Brain microvascular endothelial cell (primary cell): ENCODE measurements around the gene POLR1H.

ENCODE experiments used
- DNase-seq: peaks from one replicate; pipeline ENCODE4 v3.0.0-alpha.2; 2020
- H3K27ac ChIP-seq: fragments of 250-450 bp; sonication (Bioruptor Pico); 2 replicates; pipeline ENCODE4 v1.5.1; 2020; ENCODE audit warnings: mild to moderate bottlenecking, moderate library complexity
- H3K27me3 ChIP-seq: fragments of 250-450 bp; sonication (Bioruptor Pico); replicated peaks from 2 replicates; pipeline ENCODE4 v1.5.1; 2020; ENCODE audit warnings: mild to moderate bottlenecking
- H3K36me3 ChIP-seq: fragments of 250-450 bp; sonication (Bioruptor Pico); replicated peaks from 2 replicates; pipeline ENCODE4 v1.5.1; 2020; ENCODE audit warnings: mild to moderate bottlenecking
- H3K4me3 ChIP-seq: 2 replicates; pipeline ENCODE4 v1.5.1; 2011; ENCODE audit warnings: low read depth, mild to moderate bottlenecking, control low read depth, low read length, moderate library complexity
- in situ Hi-C: cut with HindIII; loops from 2 replicates; pipeline ENCODE4 v1.10.0; 2017; ENCODE audit warnings: low sequenced_read_pairs, low pct_ligation_motif_present
- TF ChIP-seq, protein P1 (sequence below): IDR thresholded peaks from 2 replicates; pipeline ENCODE4 v1.5.1; 2011; ENCODE audit warnings: low read depth, mild to moderate bottlenecking, moderate library complexity, low read length, control low read depth, inconsistent platforms; ENCODE audit errors: missing control alignments

The POLR1H gene

DNA sequence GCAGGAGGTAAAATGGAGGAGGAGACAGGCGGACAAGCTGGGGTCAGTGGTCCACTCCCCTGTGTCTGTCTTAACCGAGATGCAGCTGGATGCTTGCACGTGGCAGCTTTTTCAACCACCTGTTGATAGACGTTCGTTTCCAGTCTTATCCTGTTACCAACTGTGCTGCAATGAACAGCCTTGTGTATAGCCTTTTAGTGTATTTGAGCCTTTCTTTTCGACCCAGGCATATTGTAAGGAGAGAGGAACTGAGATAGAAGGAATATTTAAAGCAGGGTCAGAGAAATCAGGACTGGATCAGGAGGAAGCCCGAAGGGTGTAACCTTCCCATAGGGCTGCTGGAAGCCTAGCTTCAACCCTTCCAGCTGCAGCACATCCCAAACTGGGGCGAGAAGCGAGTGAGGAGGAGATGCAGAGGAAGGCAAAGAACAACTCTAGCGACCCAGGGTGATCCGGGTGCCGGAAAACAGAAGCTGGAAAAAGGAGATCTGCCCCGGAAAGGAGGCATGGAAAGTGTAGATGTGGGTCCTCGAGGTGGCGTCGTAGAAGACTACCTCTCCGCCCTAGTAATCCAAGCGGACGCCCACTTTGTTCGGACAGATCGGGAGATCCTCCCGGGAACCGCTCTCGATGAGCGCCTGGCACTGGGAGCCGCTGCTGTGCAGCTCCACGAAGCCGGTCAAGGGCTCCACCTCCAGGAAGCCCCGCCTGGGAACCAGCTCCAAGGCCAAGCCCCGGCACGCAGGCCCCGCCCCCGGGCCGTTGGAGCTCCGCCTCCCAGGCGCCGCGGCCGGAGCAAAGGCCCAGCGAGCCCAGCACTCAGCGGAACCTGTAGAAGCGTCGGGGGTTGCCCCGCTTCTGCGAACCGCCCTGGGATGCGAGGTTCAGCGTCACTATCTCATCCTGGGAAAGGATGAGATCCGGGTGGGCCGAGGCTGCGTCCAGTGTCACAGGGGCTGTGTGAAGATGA lies 40.7 kb downstream of the POLR1H start:
- peak; percentile 67 for DNase-seq
- peaks cover 50% of the 10 kb centered on the region for H3K27me3 ChIP-seq
- H3K27ac ChIP-seq, result no peak overlapping the region
- TF ChIP-seq, protein P1, sequence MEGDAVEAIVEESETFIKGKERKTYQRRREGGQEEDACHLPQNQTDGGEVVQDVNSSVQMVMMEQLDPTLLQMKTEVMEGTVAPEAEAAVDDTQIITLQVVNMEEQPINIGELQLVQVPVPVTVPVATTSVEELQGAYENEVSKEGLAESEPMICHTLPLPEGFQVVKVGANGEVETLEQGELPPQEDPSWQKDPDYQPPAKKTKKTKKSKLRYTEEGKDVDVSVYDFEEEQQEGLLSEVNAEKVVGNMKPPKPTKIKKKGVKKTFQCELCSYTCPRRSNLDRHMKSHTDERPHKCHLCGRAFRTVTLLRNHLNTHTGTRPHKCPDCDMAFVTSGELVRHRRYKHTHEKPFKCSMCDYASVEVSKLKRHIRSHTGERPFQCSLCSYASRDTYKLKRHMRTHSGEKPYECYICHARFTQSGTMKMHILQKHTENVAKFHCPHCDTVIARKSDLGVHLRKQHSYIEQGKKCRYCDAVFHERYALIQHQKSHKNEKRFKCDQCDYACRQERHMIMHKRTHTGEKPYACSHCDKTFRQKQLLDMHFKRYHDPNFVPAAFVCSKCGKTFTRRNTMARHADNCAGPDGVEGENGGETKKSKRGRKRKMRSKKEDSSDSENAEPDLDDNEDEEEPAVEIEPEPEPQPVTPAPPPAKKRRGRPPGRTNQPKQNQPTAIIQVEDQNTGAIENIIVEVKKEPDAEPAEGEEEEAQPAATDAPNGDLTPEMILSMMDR, result no peak
- H3K36me3 ChIP-seq, result no peaks in the 10 kb centered on the region
- in situ Hi-C loops, result no loop called here
- peak overlapping the region; percentile 48 for H3K4me3 ChIP-seq

- no peak overlapping the region for H3K27ac ChIP-seq
- in situ Hi-C loops, result no loop called here
Measured at GRCh38 chr6:30102414-30102969, 41.4 kb downstream of the POLR1H start.

GRCh38 chr6:30102970-30103871 lies 42.2 kb downstream of the POLR1H start:
- in situ Hi-C loops, result no loop called here
- Histone ChIP-seq H3K4me3 (peak overlapping the region; percentile 35), H3K36me3 (no peaks in the 10 kb centered on the region), H3K27ac (no peak overlapping the region), H3K27me3 (peaks cover 46% of the 10 kb centered on the region)
- TF ChIP-seq, protein P1, result peak; percentile 92
- peak; percentile 85 for DNase-seq

More at GRCh38 chr6:30102414-30102969, 41.4 kb downstream of the POLR1H start:
- no peak for DNase-seq
- Histone ChIP-seq H3K36me3 (no peaks in the 10 kb centered on the region), H3K4me3 (peak overlapping the region; percentile 48), H3K27me3 (peaks cover 48% of the 10 kb centered on the region)
- TF ChIP-seq, protein P1, result no peak

DNA sequence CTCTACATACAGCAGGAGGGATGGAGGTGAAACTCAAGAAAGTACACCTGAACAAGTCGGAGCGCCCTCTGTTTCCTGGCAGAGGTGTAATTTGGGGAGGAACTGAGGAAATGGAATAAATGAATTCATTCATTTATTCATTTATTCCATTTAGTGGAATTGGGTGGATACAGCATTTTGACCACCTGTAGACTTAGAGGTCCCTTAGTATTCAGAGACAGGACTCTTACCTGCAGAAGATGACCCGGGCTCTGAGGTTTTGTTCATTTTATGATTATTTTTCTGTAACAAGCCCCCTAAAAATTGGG lies 42.8 kb downstream of the POLR1H start:
- in situ Hi-C loops, result no loop called here
- peaks cover 40% of the 10 kb centered on the region for H3K27me3 ChIP-seq
- H3K4me3 ChIP-seq, result no peak overlapping the region
- DNase-seq, result no peak
- no peaks in the 10 kb centered on the region for H3K36me3 ChIP-seq
- TF ChIP-seq, protein P1, result no peak
- no peak overlapping the region for H3K27ac ChIP-seq

DNA sequence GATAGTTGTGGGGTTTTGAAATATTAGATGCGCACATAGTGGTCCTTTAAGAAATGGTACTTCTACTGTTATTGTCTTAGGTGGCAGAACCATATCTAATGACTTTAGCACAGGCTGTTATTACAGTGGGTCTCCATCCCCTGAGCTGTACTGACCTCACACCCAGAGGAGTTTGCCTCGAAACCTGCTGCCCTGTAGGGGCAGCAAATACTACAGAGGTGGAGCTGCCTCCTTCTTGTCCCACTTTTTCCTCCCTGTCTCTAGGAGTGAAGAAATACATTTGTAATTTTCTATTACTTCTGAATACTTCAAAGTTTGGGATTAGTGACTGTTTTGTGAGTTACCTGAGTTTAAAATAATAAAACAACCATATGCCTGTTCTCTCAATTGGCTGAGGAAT lies 43.6 kb downstream of the POLR1H start:
- no peak for DNase-seq
- no peaks in the 10 kb centered on the region for H3K36me3 ChIP-seq
- H3K4me3 ChIP-seq, result no peak overlapping the region
- in situ Hi-C loops, result no loop called here
- TF ChIP-seq, protein P1, result no peak
- peaks cover 35% of the 10 kb centered on the region for H3K27me3 ChIP-seq
- no peak overlapping the region for H3K27ac ChIP-seq
